Measurements from ENCODE around the gene SUMF2. TPM values are rescaled to one million over a fixed set of nuclear protein-coding genes. Genes with fewer than 3 reads are reported as not detected.
A peak's percentile ranks its signal among the peaks of the same experiment; 100 is the strongest.

SUMF2 gene
- total and polyA plus RNA-seq, 2 of the 13 experiments (the other 11 are each of a cell fraction or from before 2014, with no cell fraction given), result 48.9 to 54.4 TPM

GRCh38 chr7:56033671-56034432 lies 30.2 kb upstream of the SUMF2 start (continued):
- TF ChIP-seq DPF2 (CRISPR knock-in tag; IDR thresholded peaks at IDR 0.05; ENCODE audit: borderline replicate concordance, low read depth) (no peak), SNAPC5 (CRISPR knock-in tag; IDR thresholded peaks at IDR 0.05; ENCODE audit: borderline replicate concordance) (no peak), ZNF883 (CRISPR knock-in tag; IDR thresholded peaks at IDR 0.05; ENCODE audit: not compliant biosample characterization) (peak; percentile 72), TGIF2 (CRISPR knock-in tag; IDR thresholded peaks at IDR 0.05) (0 out of 2 replicates have a peak, but pooled peaks have one; percentile 28), THAP9 (CRISPR knock-in tag; IDR thresholded peaks at IDR 0.05; ENCODE audit: borderline replicate concordance) (peak; percentile 53; the same call in 1 of the 2 replicates), ZNF746 (CRISPR knock-in tag; IDR thresholded peaks at IDR 0.05) (peak; percentile 68; the same call in 1 of the 2 replicates), RBAK (CRISPR knock-in tag; IDR thresholded peaks at IDR 0.05) (no peak), ZNF543 (CRISPR knock-in tag; IDR thresholded peaks at IDR 0.05) (peak; percentile 70; the same call in 1 of the 2 replicates), MLXIP (CRISPR knock-in tag; IDR thresholded peaks at IDR 0.05; ENCODE audit: borderline replicate concordance) (no peak), ZNF33B (CRISPR knock-in tag; IDR thresholded peaks at IDR 0.05) (no peak), RXRA (CRISPR knock-in tag; IDR thresholded peaks at IDR 0.05) (peak; percentile 41; the same call in 1 of the 2 replicates), ZNF597 (CRISPR knock-in tag; IDR thresholded peaks at IDR 0.05) (no peak), ZNF232 (CRISPR knock-in tag; IDR thresholded peaks at IDR 0.05; ENCODE audit: borderline replicate concordance) (0 out of 2 replicates have a peak, but pooled peaks have one; percentile 43), HINFP (CRISPR knock-in tag; IDR thresholded peaks at IDR 0.05; ENCODE audit: low read depth) (no peak; the same call in 1 of the 2 replicates), RAD21 (CRISPR knock-in tag; IDR thresholded peaks at IDR 0.05) (peak; percentile 10; the same call in 1 of the 2 replicates), ZNF737 (CRISPR knock-in tag; IDR thresholded peaks at IDR 0.05; ENCODE audit: borderline replicate concordance) (no peak), ZNF317 (CRISPR knock-in tag; IDR thresholded peaks at IDR 0.05) (peak; percentile 85; the same call in 1 of the 2 replicates), FOXM1 (CRISPR knock-in tag; IDR thresholded peaks at IDR 0.05) (no peak)

Data from HepG2 (cell line).